ENCODE measurements around the gene GTF2A2. TPM values are rescaled to one million over a fixed set of nuclear protein-coding genes. Genes with fewer than 3 reads are reported as not detected.

The GTF2A2 gene
- total RNA-seq, 3 donors from 2014 or later: 237 to 250 (median 240) TPM

- DNase-seq (no peak), ATAC-seq (no peak)
- H3K4me3 Mint-ChIP-seq: no peak overlapping the region
- H3K36me3 Mint-ChIP-seq (ENCODE audit: insufficient read depth): peaks cover 3% of the 10 kb centered on the region
- peaks cover 14% of the 10 kb centered on the region for H3K9me3 Mint-ChIP-seq
- peaks cover 13% of the 10 kb centered on the region for H3K27me3 Mint-ChIP-seq (ENCODE audit: low read depth)
- no peaks in the 10 kb centered on the region for H3K4me1 Mint-ChIP-seq (ENCODE audit: low read depth)
Observed at GRCh38 chr15:59605994-59606393, 51.3 kb downstream of the GTF2A2 start.

DNA sequence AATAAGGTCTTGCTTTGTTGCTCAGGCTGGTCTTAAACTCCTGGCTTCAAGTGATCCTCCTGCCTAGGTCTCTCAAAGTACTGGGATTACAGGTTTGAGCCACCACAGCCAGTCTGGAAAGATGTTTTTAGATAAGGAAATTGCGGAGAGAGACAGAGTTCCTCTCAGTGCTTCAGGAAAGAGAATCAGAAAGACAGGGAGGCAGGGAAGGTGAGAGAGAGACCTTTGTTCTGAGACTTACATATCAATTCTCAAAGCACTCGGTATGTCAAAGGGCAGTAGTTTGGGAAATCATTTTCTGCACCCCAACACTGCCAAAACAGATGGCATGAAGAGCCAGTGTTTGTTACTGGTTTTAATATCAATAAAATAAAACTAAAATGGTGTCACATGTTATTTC lies 58.9 kb downstream of the GTF2A2 start:
- Mint-ChIP-seq H3K36me3 (ENCODE audit: insufficient read depth) (peaks cover 3% of the 10 kb centered on the region), H3K4me3 (no peak overlapping the region)
- no peak for ATAC-seq

GRCh38 chr15:59596640-59597039 lies 60.7 kb downstream of the GTF2A2 start:
- peaks cover 5% of the 10 kb centered on the region for H3K9me3 Mint-ChIP-seq
- DNase-seq (no peak), ATAC-seq (no peak)
- no peak overlapping the region for H3K4me3 Mint-ChIP-seq
- no peaks in the 10 kb centered on the region for H3K36me3 Mint-ChIP-seq (ENCODE audit: insufficient read depth)
- peaks cover under 1% of the 10 kb centered on the region for H3K4me1 Mint-ChIP-seq (ENCODE audit: low read depth)
- H3K27me3 Mint-ChIP-seq (ENCODE audit: low read depth): peaks cover 2% of the 10 kb centered on the region

More for the DNA sequence above, 58.9 kb downstream of the GTF2A2 start:
- H3K9me3 Mint-ChIP-seq: peaks cover 8% of the 10 kb centered on the region
- H3K4me1 Mint-ChIP-seq (ENCODE audit: low read depth): no peaks in the 10 kb centered on the region
- H3K27me3 Mint-ChIP-seq (ENCODE audit: low read depth): peaks cover 5% of the 10 kb centered on the region
- DNase-seq: no peak

- Mint-ChIP-seq H3K27me3 (ENCODE audit: low read depth) (no peaks in the 10 kb centered on the region), H3K9me3 (no peaks in the 10 kb centered on the region), H3K4me1 (ENCODE audit: low read depth) (peaks cover 6% of the 10 kb centered on the region), H3K4me3 (no peak overlapping the region), H3K36me3 (ENCODE audit: insufficient read depth) (no peaks in the 10 kb centered on the region)
- DNase-seq (no peak), ATAC-seq (no peak)
Observed at GRCh38 chr15:59595434-59595915, 61.8 kb downstream of the GTF2A2 start.

DNA sequence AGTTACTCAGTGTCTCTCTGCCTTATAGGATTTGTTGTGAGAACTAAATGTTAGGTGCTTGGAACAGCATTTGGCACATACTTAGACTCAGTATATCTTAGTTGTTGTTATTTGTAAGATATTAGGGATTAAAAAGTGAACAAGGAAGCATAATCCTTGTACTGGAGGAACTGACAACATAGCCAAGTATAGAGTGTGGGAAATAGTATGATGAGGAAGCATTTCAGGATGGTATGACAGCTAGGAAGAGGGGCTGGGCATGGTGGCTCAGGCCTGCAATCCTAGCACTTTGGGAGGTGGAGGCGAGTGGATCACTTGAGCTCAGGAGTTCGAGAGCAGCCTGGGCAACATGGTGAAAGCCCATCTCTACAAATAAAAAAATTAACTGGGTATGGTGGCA lies 62.3 kb downstream of the GTF2A2 start:
- Mint-ChIP-seq H3K9me3 (no peaks in the 10 kb centered on the region), H3K4me1 (ENCODE audit: low read depth) (peaks cover 8% of the 10 kb centered on the region), H3K4me3 (no peak overlapping the region), H3K27me3 (ENCODE audit: low read depth) (peaks cover 2% of the 10 kb centered on the region), H3K36me3 (ENCODE audit: insufficient read depth) (no peaks in the 10 kb centered on the region)
- DNase-seq (no peak), ATAC-seq (no peak)

GRCh38 chr15:59594493-59594942 lies 62.8 kb downstream of the GTF2A2 start:
- peaks cover 10% of the 10 kb centered on the region for H3K4me1 Mint-ChIP-seq (ENCODE audit: low read depth)
- H3K36me3 Mint-ChIP-seq (ENCODE audit: insufficient read depth): no peaks in the 10 kb centered on the region

GRCh38 chr15:59591356-59591755 lies 66.0 kb downstream of the GTF2A2 start:
- no peak for DNase-seq
- no peak for ATAC-seq
- Mint-ChIP-seq H3K9me3 (no peaks in the 10 kb centered on the region), H3K4me3 (no peak overlapping the region), H3K36me3 (ENCODE audit: insufficient read depth) (no peaks in the 10 kb centered on the region), H3K4me1 (ENCODE audit: low read depth) (peaks cover 15% of the 10 kb centered on the region), H3K27me3 (ENCODE audit: low read depth) (peaks cover 7% of the 10 kb centered on the region)

More at GRCh38 chr15:59594493-59594942, 62.8 kb downstream of the GTF2A2 start:
- no peak overlapping the region for H3K4me3 Mint-ChIP-seq
- no peaks in the 10 kb centered on the region for H3K9me3 Mint-ChIP-seq
- H3K27me3 Mint-ChIP-seq (ENCODE audit: low read depth): peaks cover 4% of the 10 kb centered on the region
- DNase-seq (no peak), ATAC-seq (no peak)

DNA sequence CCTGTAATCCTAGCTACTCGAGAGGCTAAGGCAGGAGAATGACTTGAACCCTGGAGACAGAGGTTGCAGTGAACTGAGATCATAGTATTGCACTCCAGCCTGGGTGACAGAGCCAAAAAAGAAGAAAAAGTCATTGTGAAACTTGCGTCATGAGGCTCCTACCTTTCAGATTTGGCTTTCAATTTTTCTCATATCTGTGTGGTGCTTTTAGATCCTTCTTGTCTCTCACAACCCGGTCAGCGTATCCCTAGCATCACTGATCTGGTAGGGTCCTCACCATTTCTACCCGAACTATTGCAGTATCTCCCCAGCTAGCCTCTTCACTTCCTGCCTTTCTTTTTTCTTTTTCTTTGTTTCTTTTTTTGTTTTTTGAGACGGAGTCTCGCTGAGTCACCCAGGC lies 67.3 kb downstream of the GTF2A2 start:
- peaks cover 15% of the 10 kb centered on the region for H3K4me1 Mint-ChIP-seq (ENCODE audit: low read depth)
- no peaks in the 10 kb centered on the region for H3K9me3 Mint-ChIP-seq
- peak; percentile 60 to 63 for ATAC-seq
- H3K27me3 Mint-ChIP-seq (ENCODE audit: low read depth): peaks cover 7% of the 10 kb centered on the region
- no peak overlapping the region for H3K4me3 Mint-ChIP-seq
- no peak for DNase-seq
- H3K36me3 Mint-ChIP-seq (ENCODE audit: insufficient read depth): no peaks in the 10 kb centered on the region

Other genes starting within 250 kb of the GTF2A2 start
- under 1 TPM; 0.08 to 0.81 (median 0.40) TPM for gene FAM81A, start 219.3 kb downstream of the GTF2A2 start, total RNA-seq
- under 1 TPM in 1 of 3 donors, not detected in 2; 0.28 TPM for gene GCNT3, start 45.7 kb downstream of the GTF2A2 start, total RNA-seq
- gene BNIP2, start 31.8 kb upstream of the GTF2A2 start, total RNA-seq: 10 to 100 TPM; 55.6 to 66.3 (median 56.3) TPM